Measurements from ENCODE around the gene PBX3. TPM values are rescaled to one million over a fixed set of nuclear protein-coding genes. Genes with fewer than 3 reads are reported as not detected.

Gene PBX3
- total and polyA plus RNA-seq, 2 donors (not counting 1 experiment from before 2014, with no cell fraction given) = 15.5 to 39.0 TPM

DNA sequence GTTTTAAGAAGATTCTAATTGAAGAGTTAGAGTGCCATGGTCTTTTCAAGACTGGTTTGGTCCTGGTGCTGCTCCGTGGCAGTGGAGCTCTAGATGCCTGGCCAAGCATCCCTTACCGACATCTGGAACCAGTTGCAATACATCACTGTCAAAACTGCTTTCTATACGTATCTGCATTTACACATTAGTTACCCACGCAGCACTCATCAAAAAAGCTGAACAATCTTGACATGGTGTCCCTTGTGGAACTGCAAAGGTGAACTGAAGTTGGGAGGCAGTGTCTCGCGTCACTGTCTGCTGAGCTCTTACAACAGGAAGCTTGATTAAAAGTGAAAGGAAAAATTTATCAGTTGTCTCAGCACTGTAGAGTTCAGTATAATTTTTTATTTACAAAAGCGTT is 82.6 kb downstream of the PBX3 start:
- intact Hi-C loops (cut with micrococcal nuclease) = loop anchor here (1.0 kb wide), 1 partner anchor 8 kb away; no protein-coding TSS in a partner anchor
- H3K27ac Mint-ChIP-seq = peak overlapping the region; percentile 94
- DNase-seq (peak; percentile 79), ATAC-seq (ENCODE audit: low read depth) (peak; percentile 94)
- 9% methylated on average over 4 of the region's 7 CpGs for WGBS (ENCODE audit: insufficient coverage)
- no peaks in the 10 kb centered on the region for H3K27me3 Mint-ChIP-seq
- Histone ChIP-seq H3K79me2 (ENCODE audit: control insufficient read depth, insufficient read depth, low read length) (peaks cover 32% of the 10 kb centered on the region), H3K9me3 (ENCODE audit: control extremely low read depth in 1 of 3, control insufficient read depth in 2 of 3, insufficient read depth in 1 of 3, low read length in 2 of 3) (no peaks in the 10 kb centered on the region), H3K4me1 (ENCODE audit: control insufficient read depth in 2 of 2, insufficient read depth in 2 of 2, low read length in 2 of 2) (peaks cover 2 to 12% of the 10 kb centered on the region in 2 donors), H3K36me3 (replicated peaks in 1 of 2; ENCODE audit: control extremely low read depth in 1 of 2, control insufficient read depth in 1 of 2, extremely low read depth in 1 of 2, insufficient read depth in 2 of 2, low read length in 1 of 2) (no peaks in the 10 kb centered on the region), H3K4me3 (ENCODE audit: control extremely low read depth in 1 of 5, extremely low read depth in 1 of 5, insufficient read depth in 1 of 5, low read depth in 2 of 5, low read length in 4 of 5) (peak overlapping the region; percentile 9 to 70 (median 55)), H4K20me1 (ENCODE audit: control insufficient read depth, insufficient read depth, low read length, poor library complexity, severe bottlenecking) (no peaks in the 10 kb centered on the region), H3K4me2 (replicated peaks; ENCODE audit: low read depth, low read length, poor library complexity, severe bottlenecking) (peak overlapping the region; percentile 76), H3K9ac (ENCODE audit: low read length) (peak overlapping the region; percentile 68), H3K27ac (ENCODE audit: low read length in 2 of 2) (peak overlapping the region; percentile 5 to 86), H2AFZ (ENCODE audit: insufficient read depth, low read depth, low read length, poor library complexity, severe bottlenecking) (peak overlapping the region; percentile 76), H3K27me3 (replicated peaks in 1 of 4; ENCODE audit: control extremely low read depth in 1 of 4, control insufficient read depth in 3 of 4, insufficient read depth in 4 of 4, low read length in 3 of 4) (no peaks in the 10 kb centered on the region)
- CTCF ChIA-PET = interaction anchor here (1.0 to 2.2 kb wide), 7 partner anchors 9 to 669 kb away, joined by 3 to 8 read pairs (median 4); no protein-coding TSS in a partner anchor
- H3K4me1 Mint-ChIP-seq = peaks cover 28% of the 10 kb centered on the region
- H3K4me3 Mint-ChIP-seq = peak overlapping the region; percentile 92
- no peaks in the 10 kb centered on the region for H3K9me3 Mint-ChIP-seq (ENCODE audit: insufficient read depth)
- TF ChIP-seq EZH2 (IDR thresholded peaks at IDR 0.05; ENCODE audit: borderline replicate concordance, insufficient read depth, low read depth, low read length, poor library complexity, severe bottlenecking) (no peak), CTCF (IDR thresholded peaks at IDR 0.05) (no peak)
- POLR2A ChIA-PET = interaction anchor here (0.9 to 1.3 kb wide), 2 partner anchors 9 to 11 kb away, joined by 3 to 6 read pairs; no protein-coding TSS in a partner anchor

- no peaks in the 10 kb centered on the region for H3K9me3 ChIP-seq (ENCODE audit: control extremely low read depth in 1 of 3, control insufficient read depth in 2 of 3, insufficient read depth in 1 of 3, low read length in 2 of 3)
- H3K79me2 ChIP-seq (ENCODE audit: control insufficient read depth, insufficient read depth, low read length) = peaks cover 32% of the 10 kb centered on the region
- intact Hi-C loops (cut with micrococcal nuclease) = no loop called here
- H2AFZ ChIP-seq (ENCODE audit: insufficient read depth, low read depth, low read length, poor library complexity, severe bottlenecking) = no peak overlapping the region
- H4K20me1 ChIP-seq (ENCODE audit: control insufficient read depth, insufficient read depth, low read length, poor library complexity, severe bottlenecking) = no peaks in the 10 kb centered on the region
- H3K4me3 ChIP-seq (ENCODE audit: control extremely low read depth in 1 of 5, extremely low read depth in 1 of 5, insufficient read depth in 1 of 5, low read depth in 2 of 5, low read length in 4 of 5) = no peak overlapping the region
- peaks cover 22% of the 10 kb centered on the region for H3K4me1 Mint-ChIP-seq
- DNase-seq (no peak), ATAC-seq (ENCODE audit: low read depth) (no peak)
- H3K4me1 ChIP-seq (ENCODE audit: control insufficient read depth in 2 of 2, insufficient read depth in 2 of 2, low read length in 2 of 2) = peaks cover 0 to 8% of the 10 kb centered on the region in 2 donors
- H3K27ac ChIP-seq (ENCODE audit: low read length in 2 of 2) = no peak overlapping the region
- WGBS (ENCODE audit: insufficient coverage) = no CpG with 5 or more reads among the region's 2 CpGs
- H3K4me2 ChIP-seq (replicated peaks; ENCODE audit: low read depth, low read length, poor library complexity, severe bottlenecking) = no peak overlapping the region
- TF ChIP-seq CTCF (IDR thresholded peaks at IDR 0.05) (no peak), EZH2 (IDR thresholded peaks at IDR 0.05; ENCODE audit: borderline replicate concordance, insufficient read depth, low read depth, low read length, poor library complexity, severe bottlenecking) (no peak)
- H3K36me3 ChIP-seq (replicated peaks in 1 of 2; ENCODE audit: control extremely low read depth in 1 of 2, control insufficient read depth in 1 of 2, extremely low read depth in 1 of 2, insufficient read depth in 2 of 2, low read length in 1 of 2) = no peaks in the 10 kb centered on the region
- ChIA-PET CTCF (interaction anchor here (1.3 to 2.2 kb wide), 2 partner anchors 10 to 273 kb away, joined by 4 to 8 read pairs; no protein-coding TSS in a partner anchor), POLR2A (interaction anchor here (0.6 kb wide), 1 partner anchor 1027 kb away, joined by 5 read pairs; no protein-coding TSS in a partner anchor)
- H3K9me3 Mint-ChIP-seq (ENCODE audit: insufficient read depth) = no peaks in the 10 kb centered on the region
- peak overlapping the region; percentile 38 for H3K27ac Mint-ChIP-seq
- no peaks in the 10 kb centered on the region for H3K27me3 Mint-ChIP-seq
- H3K4me3 Mint-ChIP-seq = peak overlapping the region; percentile 55
- no peaks in the 10 kb centered on the region for H3K27me3 ChIP-seq (replicated peaks in 1 of 4; ENCODE audit: control extremely low read depth in 1 of 4, control insufficient read depth in 3 of 4, insufficient read depth in 4 of 4, low read length in 3 of 4)
- H3K9ac ChIP-seq (ENCODE audit: low read length) = no peak overlapping the region
These were observed 83.9 kb downstream of the PBX3 start for GRCh38 chr9:125831054-125831453.

Data from B cell (primary cell).